Mammary epithelial cell (primary cell): ENCODE data around the gene STRBP.

Experiments
- CTCF ChIP-seq, 2 donors: IDR thresholded peaks in 1 of 2; conservative IDR thresholded peaks in 1 of 2; 2 replicates each; pipeline ENCODE4 v1.5.1; 2011 to 2012; ENCODE audit warnings: inconsistent platforms in 2 of 2, low read length in 2 of 2, mild to moderate bottlenecking in 2 of 2, control low read depth in 1 of 2, low read depth in 1 of 2; ENCODE audit not compliant: insufficient read depth in 1 of 2; ENCODE audit errors: extremely low read depth in 1 of 2
- EZH2 ChIP-seq: IDR thresholded peaks from 2 replicates; pipeline ENCODE4 v1.6.1; 2012; ENCODE audit warnings: low read length, inconsistent platforms, borderline replicate concordance

DNA sequence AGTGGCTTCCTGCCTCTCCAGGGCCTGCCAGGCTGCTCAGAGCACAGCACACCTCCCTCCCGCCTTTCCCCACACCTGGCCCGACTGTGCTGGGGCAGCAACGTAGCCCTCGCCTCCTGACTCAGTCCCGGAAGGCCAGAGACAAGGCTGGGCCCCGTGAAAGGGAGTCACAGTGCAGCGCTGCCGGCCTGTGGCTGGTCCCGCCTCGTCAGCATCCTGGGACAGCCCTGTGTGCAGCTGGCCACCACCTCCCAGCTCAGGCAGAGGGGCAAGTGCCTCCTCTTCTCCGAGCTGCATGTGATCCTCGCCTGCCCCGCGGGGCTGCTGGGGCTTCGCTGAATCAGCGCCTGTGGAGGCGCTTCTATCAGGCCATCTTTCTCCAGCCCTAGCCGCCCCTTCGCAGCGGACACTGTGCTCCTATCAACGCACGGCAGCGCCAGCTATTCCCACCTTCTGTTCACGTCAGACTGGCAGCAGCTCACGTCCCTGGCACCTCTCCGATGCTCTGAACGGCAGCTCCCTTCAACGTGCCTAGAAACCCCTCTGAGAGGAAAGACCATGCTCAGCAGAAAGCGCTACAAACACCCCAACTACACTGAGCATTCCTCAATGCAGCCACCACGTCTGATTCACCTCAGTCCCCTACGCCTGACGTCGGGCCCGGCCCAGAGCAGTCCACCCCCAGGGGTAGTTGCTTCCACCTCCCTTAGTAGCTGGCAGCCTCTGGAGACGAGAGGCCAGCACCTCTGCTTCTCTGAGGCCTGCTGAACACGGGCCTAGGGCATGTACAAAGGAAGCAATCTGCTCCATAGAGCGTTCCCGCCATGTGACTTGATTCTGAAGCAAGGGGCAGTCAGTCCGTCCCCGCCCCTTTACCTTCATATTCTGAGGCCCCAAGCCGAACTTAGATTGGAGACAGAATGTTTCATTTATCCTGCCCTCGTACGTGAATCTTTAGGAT lies 156.1 kb downstream of the STRBP start:
- TF ChIP-seq CTCF (conservative IDR thresholded peaks at IDR 0.05 in 1 of 2, IDR thresholded peaks at IDR 0.05 in 1 of 2; ENCODE audit: extremely low read depth in 1 of 2, insufficient read depth in 1 of 2, low read depth in 1 of 2, low read length in 2 of 2) (no peak), EZH2 (no peak)
